GM12875 (cell line): Measurements from ENCODE around the gene PLCH2.

ENCODE experiments used
- H3K4me3 ChIP-seq: one replicate; pipeline ENCODE4 v1.5.1; 2011; ENCODE audit warnings: low read depth, low read length, control low read depth
- TF ChIP-seq, protein P1 (sequence below): IDR thresholded peaks from 2 replicates; pipeline ENCODE4 v1.5.1; 2011; ENCODE audit warnings: low read depth, mild to moderate bottlenecking, control low read depth, inconsistent platforms, low read length, moderate library complexity, borderline replicate concordance; ENCODE audit not compliant: insufficient read depth

The PLCH2 gene

DNA sequence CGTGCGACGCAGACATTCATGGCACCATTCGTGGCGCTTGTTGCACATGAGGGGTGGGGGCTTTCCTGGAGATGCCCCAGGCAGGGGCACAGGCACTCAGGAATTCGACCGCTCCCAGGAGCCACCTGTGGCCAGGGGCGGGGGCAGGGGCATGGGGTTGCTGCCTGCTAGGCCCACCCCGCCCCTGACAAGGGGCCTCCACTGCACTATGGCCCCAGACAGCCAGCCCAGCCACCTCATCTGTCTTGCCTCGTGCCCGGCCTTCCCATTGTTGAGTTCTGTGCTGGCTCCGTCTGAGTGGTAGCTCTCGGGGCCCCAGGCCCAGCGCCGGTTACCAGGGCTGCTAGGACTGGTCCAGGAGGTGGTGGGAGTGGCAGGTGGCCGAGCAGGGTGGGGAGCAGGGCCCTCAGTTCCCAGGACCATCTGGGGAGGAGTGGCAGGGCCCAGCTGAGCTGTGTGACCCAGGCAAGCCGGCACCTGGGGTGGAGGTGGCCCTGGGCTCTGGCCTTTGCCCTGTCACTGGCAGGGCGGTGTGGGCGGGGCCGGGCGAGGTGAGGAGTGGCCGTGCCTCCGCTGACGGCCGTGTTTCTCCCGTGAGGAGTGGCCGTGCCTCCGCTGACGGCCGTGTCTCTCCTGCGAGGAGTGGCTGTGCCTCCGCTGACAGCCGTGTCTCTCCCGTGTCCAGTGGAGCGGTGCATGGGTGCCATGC, 1.9 kb downstream of the PLCH2 start:
- TF ChIP-seq, protein P1, sequence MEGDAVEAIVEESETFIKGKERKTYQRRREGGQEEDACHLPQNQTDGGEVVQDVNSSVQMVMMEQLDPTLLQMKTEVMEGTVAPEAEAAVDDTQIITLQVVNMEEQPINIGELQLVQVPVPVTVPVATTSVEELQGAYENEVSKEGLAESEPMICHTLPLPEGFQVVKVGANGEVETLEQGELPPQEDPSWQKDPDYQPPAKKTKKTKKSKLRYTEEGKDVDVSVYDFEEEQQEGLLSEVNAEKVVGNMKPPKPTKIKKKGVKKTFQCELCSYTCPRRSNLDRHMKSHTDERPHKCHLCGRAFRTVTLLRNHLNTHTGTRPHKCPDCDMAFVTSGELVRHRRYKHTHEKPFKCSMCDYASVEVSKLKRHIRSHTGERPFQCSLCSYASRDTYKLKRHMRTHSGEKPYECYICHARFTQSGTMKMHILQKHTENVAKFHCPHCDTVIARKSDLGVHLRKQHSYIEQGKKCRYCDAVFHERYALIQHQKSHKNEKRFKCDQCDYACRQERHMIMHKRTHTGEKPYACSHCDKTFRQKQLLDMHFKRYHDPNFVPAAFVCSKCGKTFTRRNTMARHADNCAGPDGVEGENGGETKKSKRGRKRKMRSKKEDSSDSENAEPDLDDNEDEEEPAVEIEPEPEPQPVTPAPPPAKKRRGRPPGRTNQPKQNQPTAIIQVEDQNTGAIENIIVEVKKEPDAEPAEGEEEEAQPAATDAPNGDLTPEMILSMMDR, result no peak
- no peak overlapping the region for H3K4me3 ChIP-seq

DNA sequence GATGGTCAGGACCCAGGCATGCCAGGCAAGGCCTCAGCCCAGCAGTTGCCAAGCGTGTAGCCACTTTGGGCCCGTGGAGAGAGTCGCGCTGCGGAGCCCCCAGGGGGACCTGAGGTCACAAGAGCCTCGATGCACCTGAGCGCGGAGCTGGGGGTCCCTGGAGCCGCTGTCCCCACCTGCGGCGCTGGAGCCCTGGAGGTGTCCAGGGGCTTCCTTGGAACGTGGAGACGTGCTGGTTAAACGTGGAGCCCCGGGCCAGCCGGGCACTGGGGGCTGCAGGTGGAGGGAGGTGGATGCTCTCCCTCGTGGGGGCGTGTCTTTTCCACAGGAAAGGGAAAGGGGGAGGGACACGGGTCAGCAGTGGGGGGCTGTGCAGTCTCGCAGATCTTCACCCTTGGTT, 3.1 kb downstream of the PLCH2 start:
- TF ChIP-seq, protein P1, result no peak

DNA sequence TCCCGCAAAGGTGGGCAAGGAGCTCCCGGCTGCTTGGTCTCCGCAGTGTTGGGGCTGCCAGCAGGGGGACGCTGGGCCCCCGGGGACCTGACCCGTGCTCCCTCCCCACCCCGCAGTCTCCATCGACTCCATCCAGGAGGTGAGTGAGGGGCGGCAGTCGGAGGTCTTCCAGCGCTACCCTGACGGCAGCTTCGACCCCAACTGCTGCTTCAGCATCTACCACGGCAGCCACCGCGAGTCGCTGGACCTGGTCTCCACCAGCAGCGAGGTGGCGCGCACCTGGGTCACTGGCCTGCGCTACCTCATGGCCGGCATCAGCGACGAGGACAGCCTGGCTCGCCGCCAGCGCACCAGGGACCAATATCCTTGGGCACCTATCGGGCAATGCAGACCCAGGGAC, 3.5 kb downstream of the PLCH2 start:
- H3K4me3 ChIP-seq, result no peak overlapping the region
- TF ChIP-seq, protein P1, result no peak

More for the DNA sequence above, 3.1 kb downstream of the PLCH2 start:
- no peak overlapping the region for H3K4me3 ChIP-seq

DNA sequence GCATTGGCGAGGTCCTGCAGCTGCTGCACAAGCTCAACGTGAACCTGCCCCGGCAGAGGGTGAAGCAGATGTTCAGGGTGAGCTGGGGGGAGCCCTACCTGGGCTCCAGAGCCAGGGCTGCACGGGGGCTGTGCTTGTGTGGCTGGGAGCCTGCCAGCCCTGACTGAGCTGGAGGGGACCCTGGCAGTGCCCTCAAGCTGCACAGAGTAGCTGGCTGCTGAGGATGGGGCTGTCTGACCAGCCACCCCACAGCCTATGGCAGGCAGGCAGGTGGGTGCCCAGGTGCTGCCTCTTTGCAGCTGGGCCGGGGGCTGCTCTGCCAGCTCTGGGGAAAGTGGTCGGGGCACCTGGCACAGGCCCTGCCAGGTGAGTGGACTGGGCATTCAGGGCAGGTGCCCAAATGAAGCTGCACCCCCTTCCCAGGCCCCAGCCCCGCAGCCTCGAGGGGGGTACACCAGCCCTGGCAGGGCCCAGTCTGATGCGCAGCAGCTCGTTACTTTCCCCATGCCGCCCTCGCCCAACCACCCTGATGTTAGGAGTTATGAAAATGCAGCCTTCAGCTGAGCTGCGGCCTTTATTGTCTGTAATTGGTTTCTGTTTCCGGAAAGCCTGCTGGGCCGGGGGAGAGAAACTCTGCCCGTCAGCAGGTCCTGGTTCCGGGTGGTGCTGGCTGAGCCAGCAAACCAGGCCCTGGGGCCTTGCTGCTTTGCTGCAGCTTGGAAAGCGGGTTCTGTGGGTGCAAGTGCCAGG, 4.3 kb downstream of the PLCH2 start:
- no peak overlapping the region for H3K4me3 ChIP-seq
- TF ChIP-seq, protein P1, result no peak

DNA sequence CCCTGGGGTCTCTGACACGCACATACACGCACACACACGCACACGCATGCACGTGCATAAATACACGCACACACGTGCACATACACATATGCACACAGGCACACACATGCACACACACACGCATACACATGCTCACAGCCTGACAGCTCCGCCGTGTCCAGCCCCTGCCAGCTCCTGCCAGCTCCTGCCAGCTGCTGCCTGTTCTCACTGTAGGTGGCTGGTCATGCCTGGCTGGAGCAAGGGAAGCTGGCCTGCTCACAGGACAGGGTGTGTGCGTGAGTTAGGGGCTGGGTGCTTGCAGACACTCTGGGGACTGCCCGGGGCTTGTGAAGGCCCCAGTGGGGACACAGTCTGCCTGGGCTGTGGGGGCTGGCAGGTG, 4.9 kb downstream of the PLCH2 start:
- TF ChIP-seq, protein P1, result no peak

DNA sequence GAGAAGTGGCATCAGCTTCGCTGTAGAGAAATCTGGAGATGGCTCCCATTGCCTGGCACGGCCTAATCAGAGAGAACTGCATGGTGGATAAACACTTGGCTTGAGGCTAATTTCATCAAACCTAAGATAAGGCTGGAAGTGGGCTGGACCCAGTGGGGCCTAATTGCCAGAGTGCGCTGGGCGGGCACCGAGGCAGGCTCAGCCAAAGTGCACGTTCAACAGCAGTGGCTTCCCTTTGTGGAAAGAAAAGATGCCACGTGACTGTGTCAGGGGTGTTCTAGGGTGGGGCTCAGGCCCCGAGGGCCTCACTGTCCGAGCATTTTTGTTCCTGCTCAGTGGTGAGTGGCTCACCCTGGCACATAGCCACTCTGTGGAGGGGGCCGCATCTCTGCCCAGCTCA, 5.8 kb downstream of the PLCH2 start:
- TF ChIP-seq, protein P1, result no peak
- no peak overlapping the region for H3K4me3 ChIP-seq

More for the DNA sequence above, 4.9 kb downstream of the PLCH2 start:
- H3K4me3 ChIP-seq, result no peak overlapping the region

DNA sequence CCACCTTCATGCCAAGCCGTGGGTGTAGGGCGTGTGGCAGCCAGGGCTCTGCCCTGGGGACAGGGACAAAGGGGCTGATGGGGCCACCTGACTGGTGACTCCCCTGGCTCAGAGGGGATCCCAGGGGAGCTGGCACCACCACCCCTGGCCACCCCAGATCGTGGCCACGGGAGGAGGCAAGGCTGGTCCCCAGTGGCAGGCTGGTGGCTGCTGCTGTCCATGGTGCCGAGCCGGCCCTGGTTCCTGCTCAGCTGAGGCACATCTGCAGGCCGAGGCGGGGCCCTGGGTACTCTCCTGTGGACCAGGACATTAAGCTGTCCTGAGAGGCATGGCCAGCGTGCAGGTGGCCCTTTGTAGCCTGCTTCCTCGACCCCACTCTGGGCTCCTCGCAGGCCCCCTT, 6.5 kb downstream of the PLCH2 start:
- no peak overlapping the region for H3K4me3 ChIP-seq
- TF ChIP-seq, protein P1, result no peak
